HG03135 (cell line): ENCODE measurements around the gene DEGS2.

Experiments used
- ATAC-seq: cut with Tn5 transposase; IDR thresholded peaks from one replicate; pipeline ENCODE4 v1.9.1; 2021; ENCODE audit warnings: mild to moderate bottlenecking, moderate library complexity; ENCODE audit not compliant: unreplicated experiment

Gene DEGS2

GRCh38 chr14:100134586-100134985 lies 24.9 kb downstream of the DEGS2 start:
- no peak for ATAC-seq

DNA sequence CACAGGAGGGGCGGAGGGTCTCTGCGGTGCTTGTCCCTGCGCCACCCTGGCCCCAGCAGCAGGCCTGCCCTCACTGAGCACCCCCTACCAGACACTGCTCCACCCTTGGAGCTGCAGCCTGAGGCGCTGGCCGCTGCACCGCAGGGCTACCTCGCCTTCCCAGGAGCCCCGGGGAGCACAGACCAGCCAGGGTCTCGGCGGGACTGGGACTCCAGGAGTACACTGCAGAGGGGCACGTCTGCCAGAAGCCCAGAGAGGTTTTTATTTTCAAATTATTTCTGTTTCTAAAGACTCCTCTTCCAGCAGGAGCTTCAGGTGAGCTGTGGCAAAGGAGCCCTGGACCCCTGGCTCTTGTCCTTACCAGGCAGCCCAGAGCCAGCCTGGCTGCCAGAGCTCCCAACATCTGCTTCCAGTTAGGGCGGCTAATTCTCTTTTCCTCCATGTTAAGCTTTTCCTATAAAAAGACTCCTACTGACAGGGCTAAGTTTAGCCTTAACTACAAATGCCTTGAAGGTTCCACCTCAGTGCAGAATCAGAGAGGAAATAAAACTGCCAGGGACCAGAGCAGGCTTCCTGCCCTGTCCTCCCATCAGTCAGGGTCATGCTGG lies 26.4 kb downstream of the DEGS2 start:
- ATAC-seq, result no peak

GRCh38 chr14:100132161-100132902 lies 27.1 kb downstream of the DEGS2 start:
- ATAC-seq, result no peak

DNA sequence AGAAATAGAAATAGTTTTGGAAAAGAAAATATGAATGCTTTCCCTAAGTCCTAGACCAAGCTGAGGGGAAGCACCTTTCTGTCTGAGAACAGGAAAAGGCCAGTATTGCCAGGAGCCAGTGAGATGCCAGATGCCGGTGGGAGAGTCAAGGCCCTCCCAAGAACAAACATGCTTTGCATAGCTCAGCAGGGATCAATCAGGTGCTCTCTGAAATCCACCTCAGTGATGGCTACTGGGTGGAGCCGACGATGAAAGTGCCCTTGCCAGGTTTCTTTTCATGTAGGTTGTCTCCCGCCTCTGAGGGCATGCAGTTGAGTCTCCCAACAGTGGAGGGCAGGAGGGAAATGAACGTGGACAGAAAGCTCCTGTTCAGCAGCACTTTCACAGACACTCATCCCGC lies 28.3 kb downstream of the DEGS2 start:
- no peak for ATAC-seq

DNA sequence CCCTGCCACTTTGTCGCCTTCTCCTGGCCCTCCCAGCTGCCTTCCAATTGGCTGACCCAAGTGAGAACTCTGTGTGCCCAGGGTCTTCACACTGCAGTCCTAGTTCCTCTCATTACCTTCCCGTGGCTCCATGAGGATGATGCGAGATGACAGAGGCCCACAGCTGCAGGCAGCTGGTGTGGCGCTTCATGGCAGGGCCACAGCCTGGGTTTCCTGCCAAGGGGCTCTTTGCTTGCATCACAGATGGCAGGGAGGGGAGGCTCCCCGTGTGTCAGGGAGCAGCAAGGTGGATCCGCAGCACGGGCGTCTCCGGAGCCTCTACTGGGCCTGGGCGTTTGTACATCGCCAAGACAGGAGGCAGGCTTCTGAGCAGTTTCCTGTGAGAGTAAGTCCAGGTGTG lies 28.9 kb downstream of the DEGS2 start:
- ATAC-seq, result no peak

DNA sequence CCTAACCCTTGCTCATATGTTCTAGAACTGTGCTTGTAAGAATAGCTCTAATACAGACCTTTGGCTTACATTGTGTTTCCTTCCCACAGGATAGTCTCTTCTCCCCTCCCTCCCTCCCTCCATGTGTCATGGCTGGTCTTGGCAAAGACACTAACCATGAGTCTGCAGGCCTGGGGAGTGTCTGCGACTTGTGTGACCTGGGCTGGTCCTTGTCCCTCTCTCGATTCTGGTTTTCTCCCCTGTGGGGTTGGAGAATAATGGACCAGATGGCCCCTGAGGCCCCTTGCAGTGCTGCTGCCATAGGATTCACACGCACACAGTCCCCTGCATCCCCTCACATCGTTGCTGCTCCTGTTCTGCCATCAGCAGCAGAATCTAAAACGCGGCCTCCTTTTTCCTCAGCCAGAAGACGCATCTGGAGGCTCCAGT lies 30.3 kb downstream of the DEGS2 start:
- no peak for ATAC-seq

DNA sequence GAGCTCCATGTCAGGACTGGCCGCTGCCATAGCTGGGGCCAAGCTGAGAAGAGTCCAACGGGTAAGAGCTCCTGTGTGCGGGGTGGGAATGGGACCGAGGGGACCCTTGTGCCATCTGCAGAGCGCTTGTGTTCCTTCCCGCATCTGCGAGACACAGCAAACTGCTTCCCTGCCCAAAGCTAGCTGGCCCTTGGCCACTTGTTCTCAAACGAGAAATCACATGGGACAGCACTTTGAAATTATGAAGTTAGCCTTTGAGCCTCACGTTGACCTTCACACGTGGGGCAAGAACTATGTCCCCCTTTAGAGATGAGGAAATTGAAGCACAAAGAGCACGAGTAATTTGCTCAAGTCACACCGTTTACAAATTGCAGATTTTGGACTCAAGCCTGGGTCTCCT lies 30.8 kb downstream of the DEGS2 start:
- no peak for ATAC-seq

DNA sequence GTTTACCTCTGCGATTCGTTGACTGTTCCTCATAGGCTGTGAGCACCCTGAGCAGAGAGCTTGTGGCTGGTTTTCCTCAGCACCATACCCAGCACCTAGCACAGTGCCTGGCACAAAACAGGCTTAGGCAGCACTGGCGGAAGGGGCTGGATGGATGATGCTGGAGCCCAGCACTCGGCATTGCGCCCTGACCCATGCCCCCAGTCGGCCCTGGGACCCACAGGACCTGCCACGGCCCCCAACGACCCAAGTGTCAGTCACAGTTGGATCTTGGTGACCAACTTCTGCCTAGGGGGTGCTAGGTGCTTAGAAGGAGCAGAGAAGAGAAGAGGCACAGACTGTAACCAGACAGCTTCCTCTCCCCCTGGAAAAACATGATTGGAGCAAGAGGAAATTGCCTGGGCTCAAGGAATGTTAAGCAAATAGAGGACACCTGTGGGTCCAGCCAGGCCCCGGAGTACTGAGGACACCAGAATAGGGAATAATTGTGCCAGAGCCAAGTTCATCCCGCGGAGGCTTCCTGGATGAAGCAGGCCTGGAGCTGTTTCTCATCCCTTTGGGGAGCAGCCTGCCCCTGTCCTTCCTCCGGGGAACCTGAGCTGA lies 31.5 kb downstream of the DEGS2 start:
- no peak for ATAC-seq

DNA sequence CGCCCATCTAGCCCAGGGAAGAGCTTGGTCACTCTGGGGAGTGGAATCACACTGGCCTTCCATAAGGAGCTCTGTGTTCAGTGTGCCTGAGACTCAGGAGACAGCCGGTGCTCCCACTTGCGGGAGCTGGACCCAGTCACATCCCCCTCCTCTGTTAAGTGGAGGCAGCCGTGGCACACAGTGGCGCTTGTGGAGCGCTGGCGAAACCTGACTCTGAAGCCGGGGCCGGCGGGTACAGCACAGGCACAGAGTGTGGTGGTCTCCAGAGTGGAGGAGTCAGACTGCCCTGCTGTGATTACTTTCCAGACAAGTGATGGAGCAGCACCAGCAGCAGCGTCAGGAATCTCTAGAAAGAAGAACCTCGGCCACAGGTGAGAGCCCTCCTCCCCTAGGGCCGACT lies 33.0 kb downstream of the DEGS2 start:
- no peak for ATAC-seq

- no peak for ATAC-seq
These were observed 34.8 kb downstream of the DEGS2 start for GRCh38 chr14:100124551-100125088.

- ATAC-seq, result no peak
These were observed 35.8 kb downstream of the DEGS2 start for GRCh38 chr14:100123618-100124017.

GRCh38 chr14:100122481-100123223 lies 36.8 kb downstream of the DEGS2 start:
- no peak for ATAC-seq

DNA sequence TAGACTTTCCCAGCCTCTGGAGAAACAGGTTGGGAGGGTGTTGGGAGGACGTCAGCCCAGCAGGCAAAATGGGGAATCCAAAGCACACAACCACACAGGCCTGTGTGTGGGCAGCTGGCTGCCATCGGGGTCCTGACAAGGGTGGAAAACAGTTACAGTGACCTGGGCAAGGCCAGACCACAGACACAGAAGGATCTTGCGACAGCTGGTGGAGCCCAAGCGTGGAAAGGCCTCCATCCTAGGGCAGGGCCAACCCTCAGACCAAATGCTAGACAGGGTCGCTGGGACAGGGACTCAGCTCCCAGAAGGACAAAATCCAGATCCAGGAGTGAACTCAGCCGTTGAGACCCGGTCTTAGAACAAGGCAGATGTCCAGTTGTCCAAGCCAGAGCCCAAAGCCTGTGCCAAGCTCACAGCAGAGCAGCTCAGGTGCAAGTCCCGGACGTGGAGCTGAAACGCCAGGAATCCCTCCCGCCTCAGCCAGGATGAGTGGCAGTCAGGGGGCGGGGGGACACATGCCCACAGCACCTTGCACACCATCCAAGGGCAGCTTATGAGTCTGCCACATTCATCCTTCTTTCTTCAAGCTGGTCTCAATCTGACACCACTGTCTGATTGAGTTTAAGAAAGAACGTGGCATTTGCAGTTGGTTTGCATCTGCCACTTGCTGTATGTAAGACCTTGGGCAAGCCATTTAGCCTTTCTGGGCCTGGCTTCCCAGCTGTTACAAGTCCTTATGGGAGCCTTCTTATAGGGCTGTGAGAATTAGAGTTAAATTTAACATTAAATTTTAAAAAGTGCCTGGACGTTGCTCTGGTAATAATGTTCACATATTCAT lies 37.6 kb downstream of the DEGS2 start:
- no peak for ATAC-seq

GRCh38 chr14:100120522-100121269 lies 38.7 kb downstream of the DEGS2 start:
- no peak for ATAC-seq

DNA sequence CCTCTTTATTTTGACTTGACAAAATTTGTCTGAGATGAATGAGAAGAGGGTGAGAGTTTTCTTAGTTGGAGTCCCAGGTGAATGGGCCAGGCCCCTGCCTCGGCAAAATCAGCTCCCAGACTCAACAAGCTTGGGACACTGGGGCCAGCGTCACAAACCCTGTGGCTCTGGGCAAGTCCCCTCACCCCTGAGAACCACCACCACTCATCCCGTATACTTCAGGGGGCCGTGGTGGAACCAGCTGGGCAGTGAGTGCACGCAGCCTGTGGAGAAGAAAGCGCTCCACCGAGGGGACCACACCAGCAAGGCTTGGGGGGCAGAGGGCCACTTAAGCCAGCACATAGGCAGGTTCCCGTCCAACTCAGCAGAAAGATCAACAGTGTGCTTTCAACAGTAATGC lies 40.2 kb downstream of the DEGS2 start:
- no peak for ATAC-seq

GRCh38 chr14:100118396-100119011 lies 40.9 kb downstream of the DEGS2 start:
- ATAC-seq, result no peak

DNA sequence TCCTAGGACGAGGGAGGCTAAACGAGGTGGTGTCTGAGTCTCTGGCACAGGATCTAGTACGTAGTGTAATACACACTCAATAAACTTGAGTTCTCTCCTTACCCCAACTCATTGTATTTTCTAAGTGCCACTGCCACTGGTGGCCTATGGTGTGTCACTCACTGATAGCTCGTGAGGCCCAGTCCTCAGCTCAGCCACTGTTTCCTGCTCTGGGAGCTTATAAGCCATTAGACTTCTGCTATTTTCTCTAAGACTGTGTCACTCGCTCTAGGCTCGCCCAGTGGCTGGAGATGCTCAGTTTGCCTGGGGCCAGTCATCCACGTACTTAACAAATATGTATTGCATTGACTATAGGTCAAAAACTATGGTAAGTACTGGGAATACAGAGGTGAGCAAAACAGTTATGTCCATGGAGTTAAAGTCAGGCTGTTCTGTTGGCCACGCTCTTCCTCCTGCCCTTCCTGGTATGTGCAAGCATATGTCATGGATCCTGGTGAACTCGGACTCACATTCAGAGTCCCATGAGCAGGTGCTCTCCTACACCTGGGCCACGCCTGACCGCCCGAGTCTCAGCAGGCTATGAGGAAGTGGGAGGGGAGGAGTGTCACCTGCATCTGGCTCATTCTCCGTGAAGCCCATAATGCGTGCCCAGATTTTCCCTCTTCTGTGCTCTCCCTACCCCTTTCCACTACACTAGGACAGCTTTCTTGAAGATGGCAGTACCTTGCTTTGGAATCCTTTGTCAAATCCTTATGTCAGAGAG lies 41.6 kb downstream of the DEGS2 start:
- no peak for ATAC-seq

GRCh38 chr14:100117026-100117425 lies 42.4 kb downstream of the DEGS2 start:
- ATAC-seq, result no peak

DNA sequence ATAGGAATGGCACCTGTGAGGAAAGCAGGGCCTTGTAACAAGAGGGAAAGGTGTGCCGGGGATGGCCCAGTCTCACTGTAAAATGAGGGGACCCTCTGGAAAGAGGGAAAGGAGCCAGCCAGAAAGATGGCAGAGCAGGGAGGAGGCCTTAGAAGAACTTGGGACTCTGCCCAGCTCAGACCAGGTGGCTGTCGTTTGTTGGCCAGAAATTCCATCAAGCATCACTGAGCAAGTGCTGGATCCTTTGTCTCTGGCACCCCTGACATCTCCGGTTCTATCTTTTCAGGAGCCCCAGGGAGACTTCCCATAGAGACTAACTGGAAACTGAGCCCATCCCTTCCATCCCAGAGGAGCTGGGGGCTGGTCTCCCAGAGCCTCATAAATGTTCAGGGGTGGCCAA lies 43.3 kb downstream of the DEGS2 start:
- no peak for ATAC-seq
